Umbilical cord (tissue), 2 donors: Measurements from ENCODE around the gene OAS2. TPM values are rescaled to one million over a fixed set of nuclear protein-coding genes. Genes with fewer than 3 reads are reported as not detected.
"Not testable (repeated sequence)": the region's sequence is repeated elsewhere in the genome, so short reads cannot be mapped to it uniquely, and the experiment has no call there.

Source experiments
- DNase-seq: peaks from one replicate; pipeline ENCODE4 v3.0.0-alpha.2; 2015; ENCODE audit warnings: low spot score
- total RNA-seq: library from RNA; depleted of rRNA; stranded (reverse); fragments of >200 nt; gene quantifications from one replicate; pipeline ENCODE4 v1.2.3, GENCODE V29; 2014; ENCODE audit warnings: low replicate concordance; ENCODE audit not compliant: insufficient read depth

Gene OAS2
- total RNA-seq, 1 donor from 2014 or later: 4.6 TPM

GRCh38 chr12:112985642-112986290 lies 7.4 kb downstream of the OAS2 start:
- no peak for DNase-seq

GRCh38 chr12:112986291-112986800 lies 8.0 kb downstream of the OAS2 start:
- no peak for DNase-seq

- DNase-seq: no peak
Measured at GRCh38 chr12:112987561-112987960, 9.2 kb downstream of the OAS2 start.

- no peak for DNase-seq
Measured at GRCh38 chr12:112988224-112988623, 9.9 kb downstream of the OAS2 start.

GRCh38 chr12:112988823-112989385 lies 10.6 kb downstream of the OAS2 start:
- DNase-seq: not testable (repeated sequence)

- DNase-seq: no peak
Measured at GRCh38 chr12:112989806-112990205, 11.5 kb downstream of the OAS2 start.

GRCh38 chr12:112992541-112993398 lies 14.5 kb downstream of the OAS2 start:
- DNase-seq: peak; percentile 22

- DNase-seq: no peak
Measured at GRCh38 chr12:112995008-112995407, 16.7 kb downstream of the OAS2 start.

- no peak for DNase-seq
Measured at GRCh38 chr12:112996501-112996900, 18.2 kb downstream of the OAS2 start.

GRCh38 chr12:112997506-112997905 lies 19.2 kb downstream of the OAS2 start:
- DNase-seq: no peak

- no peak for DNase-seq
Measured at GRCh38 chr12:112998987-112999767, 20.9 kb downstream of the OAS2 start.

GRCh38 chr12:113000433-113000832 lies 22.1 kb downstream of the OAS2 start:
- no peak for DNase-seq

- DNase-seq: no peak
Measured at GRCh38 chr12:113002155-113002554, 23.8 kb downstream of the OAS2 start.

- no peak for DNase-seq
Measured at GRCh38 chr12:113002676-113003075, 24.4 kb downstream of the OAS2 start.

- no peak for DNase-seq
Measured at GRCh38 chr12:113003636-113004035, 25.3 kb downstream of the OAS2 start.

- no peak for DNase-seq
Measured at GRCh38 chr12:113005762-113006161, 27.4 kb downstream of the OAS2 start.

- DNase-seq: no peak
Measured at GRCh38 chr12:113006206-113006605, 27.9 kb downstream of the OAS2 start.

- DNase-seq: no peak
Measured at GRCh38 chr12:113006641-113007040, 28.3 kb downstream of the OAS2 start.

GRCh38 chr12:113007166-113007565 lies 28.8 kb downstream of the OAS2 start:
- DNase-seq: no peak

GRCh38 chr12:113010701-113011100 lies 32.4 kb downstream of the OAS2 start:
- DNase-seq: no peak

- no peak for DNase-seq
Measured at GRCh38 chr12:113014565-113014964, 36.2 kb downstream of the OAS2 start.

GRCh38 chr12:113016796-113017195 lies 38.5 kb downstream of the OAS2 start:
- DNase-seq: no peak
